Right ventricle myocardium superior (tissue), 1 donor: ENCODE measurements around the gene TCIRG1. TPM values are rescaled to one million over a fixed set of nuclear protein-coding genes. Genes with fewer than 3 reads are reported as not detected.
A peak's percentile ranks its signal among the peaks of the same experiment; 100 is the strongest.

Experiments
- ATAC-seq: fragments of 200-7000 bp; cut with Tn5 transposase; one replicate; pipeline ENCODE4 v1.9.1; 2020; ENCODE audit warnings: mild to moderate bottlenecking; ENCODE audit not compliant: poor library complexity
- DNase-seq: peaks from one replicate; pipeline ENCODE4 v3.0.0-alpha.2; 2020
- intact Hi-C: fragments of 100-400 bp; cut with DNase I; formaldehyde crosslinking; loops from one replicate; pipeline ENCODE4 v1.11.2; 2022
- total RNA-seq: library from RNA; stranded (reverse); fragmentation: NEBNext Ultra II Directional; extraction: Animal tissue kit (Norgen Biotek cat#: 25700); gene quantifications from one replicate; pipeline ENCODE4 v1.2.1, GENCODE V29; 2021
- donor health status: DM: no; HTN: yes; CAD: no; lungs with severe emphysema.

The TCIRG1 gene
- total RNA-seq, 1 donor from 2014 or later = 22.3 TPM

- intact Hi-C loops = no loop called here
- DNase-seq (no peak), ATAC-seq (no peak)
Measured at GRCh38 chr11:68043349-68044144, 4.7 kb downstream of the TCIRG1 start.

GRCh38 chr11:68044145-68044813 lies 5.5 kb downstream of the TCIRG1 start:
- DNase-seq (no peak), ATAC-seq (no peak)
- intact Hi-C loops = no loop called here

DNA sequence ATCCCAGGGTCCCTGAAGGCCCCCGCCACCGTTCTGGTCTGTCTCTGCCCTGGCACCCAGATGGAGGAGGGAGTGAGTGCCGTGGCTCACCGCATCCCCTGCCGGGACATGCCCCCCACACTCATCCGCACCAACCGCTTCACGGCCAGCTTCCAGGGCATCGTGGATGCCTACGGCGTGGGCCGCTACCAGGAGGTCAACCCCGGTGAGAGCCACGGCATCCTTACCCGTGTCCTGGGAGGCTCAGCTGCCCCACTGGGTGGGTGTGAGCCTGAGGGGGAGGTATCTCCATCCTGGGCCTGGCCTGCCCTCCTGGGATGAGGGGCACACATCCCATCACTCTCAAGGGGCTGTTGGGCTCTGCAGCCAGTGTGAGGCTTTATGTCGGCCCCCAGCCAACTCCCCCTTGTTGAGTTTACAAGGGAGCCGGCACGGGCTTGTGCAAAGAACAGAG lies 6.1 kb downstream of the TCIRG1 start:
- ATAC-seq (no peak), DNase-seq (no peak)
- intact Hi-C loops = no loop called here

GRCh38 chr11:68047437-68048290 lies 8.8 kb downstream of the TCIRG1 start:
- no peak for ATAC-seq
- intact Hi-C loops = no loop called here
- no peak for DNase-seq

DNA sequence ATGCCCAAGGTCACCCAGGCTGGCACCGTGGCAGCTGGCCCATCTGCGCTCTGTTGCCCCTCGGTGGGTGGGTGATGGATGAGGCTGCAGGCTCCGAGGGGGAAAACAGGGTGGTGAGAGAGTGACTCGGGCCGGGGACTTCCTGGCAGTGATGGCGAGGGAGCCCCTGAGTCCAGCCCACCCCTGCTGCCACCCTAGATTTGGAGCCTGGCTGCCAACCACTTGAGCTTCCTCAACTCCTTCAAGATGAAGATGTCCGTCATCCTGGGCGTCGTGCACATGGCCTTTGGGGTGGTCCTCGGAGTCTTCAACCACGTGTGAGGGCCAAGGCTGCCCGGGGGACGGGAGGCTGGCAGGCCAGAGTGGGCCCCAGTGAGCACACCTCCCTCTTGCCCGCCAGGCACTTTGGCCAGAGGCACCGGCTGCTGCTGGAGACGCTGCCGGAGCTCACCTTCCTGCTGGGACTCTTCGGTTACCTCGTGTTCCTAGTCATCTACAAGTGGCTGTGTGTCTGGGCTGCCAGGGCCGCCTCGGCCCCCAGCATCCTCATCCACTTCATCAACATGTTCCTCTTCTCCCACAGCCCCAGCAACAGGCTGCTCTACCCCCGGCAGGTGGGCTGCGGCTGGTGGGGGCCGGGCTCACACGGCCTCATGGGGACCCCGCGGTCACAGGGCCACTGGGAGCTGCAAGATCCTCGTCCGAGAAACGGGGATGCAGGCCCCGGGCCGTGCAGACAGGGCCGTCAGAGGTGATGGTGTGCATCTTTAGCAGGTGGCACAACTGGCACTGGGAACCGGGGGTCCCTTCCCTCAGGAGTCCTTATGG lies 10.1 kb downstream of the TCIRG1 start:
- DNase-seq (no peak), ATAC-seq (no peak)
- intact Hi-C loops = no loop called here

DNA sequence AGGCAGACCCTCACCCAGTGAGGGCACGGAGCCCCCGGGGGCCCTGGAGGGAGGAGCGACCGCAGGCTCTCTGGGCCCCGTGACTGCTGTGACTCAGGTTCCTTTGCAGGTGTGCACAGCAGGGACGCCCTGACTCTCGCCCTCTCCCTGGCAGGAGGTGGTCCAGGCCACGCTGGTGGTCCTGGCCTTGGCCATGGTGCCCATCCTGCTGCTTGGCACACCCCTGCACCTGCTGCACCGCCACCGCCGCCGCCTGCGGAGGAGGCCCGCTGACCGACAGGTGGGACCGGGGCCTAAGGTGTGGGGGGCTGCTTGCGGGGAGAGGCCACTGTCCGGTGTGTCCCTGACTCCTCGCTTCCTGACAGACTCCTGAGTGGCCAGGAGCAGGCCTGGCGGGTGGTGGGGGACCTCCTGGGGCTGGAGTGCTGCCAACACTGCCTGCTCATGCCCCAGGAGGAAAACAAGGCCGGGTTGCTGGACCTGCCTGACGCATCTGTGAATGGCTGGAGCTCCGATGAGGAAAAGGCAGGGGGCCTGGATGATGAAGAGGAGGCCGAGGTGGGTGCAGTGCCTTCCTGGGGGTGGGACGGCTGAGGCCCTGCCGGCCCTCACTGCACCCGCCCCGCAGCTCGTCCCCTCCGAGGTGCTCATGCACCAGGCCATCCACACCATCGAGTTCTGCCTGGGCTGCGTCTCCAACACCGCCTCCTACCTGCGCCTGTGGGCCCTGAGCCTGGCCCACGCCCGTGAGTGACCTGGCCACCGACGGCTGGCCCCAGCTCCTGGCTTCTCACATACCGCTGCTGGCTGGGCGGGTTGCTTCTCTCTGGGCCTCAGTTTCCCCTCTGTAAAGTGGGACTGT lies 10.9 kb downstream of the TCIRG1 start:
- intact Hi-C loops = no loop called here
- no peak for DNase-seq
- ATAC-seq = no peak

- DNase-seq (no peak), ATAC-seq (no peak)
Measured at GRCh38 chr11:68050371-68050841, 11.6 kb downstream of the TCIRG1 start.

DNA sequence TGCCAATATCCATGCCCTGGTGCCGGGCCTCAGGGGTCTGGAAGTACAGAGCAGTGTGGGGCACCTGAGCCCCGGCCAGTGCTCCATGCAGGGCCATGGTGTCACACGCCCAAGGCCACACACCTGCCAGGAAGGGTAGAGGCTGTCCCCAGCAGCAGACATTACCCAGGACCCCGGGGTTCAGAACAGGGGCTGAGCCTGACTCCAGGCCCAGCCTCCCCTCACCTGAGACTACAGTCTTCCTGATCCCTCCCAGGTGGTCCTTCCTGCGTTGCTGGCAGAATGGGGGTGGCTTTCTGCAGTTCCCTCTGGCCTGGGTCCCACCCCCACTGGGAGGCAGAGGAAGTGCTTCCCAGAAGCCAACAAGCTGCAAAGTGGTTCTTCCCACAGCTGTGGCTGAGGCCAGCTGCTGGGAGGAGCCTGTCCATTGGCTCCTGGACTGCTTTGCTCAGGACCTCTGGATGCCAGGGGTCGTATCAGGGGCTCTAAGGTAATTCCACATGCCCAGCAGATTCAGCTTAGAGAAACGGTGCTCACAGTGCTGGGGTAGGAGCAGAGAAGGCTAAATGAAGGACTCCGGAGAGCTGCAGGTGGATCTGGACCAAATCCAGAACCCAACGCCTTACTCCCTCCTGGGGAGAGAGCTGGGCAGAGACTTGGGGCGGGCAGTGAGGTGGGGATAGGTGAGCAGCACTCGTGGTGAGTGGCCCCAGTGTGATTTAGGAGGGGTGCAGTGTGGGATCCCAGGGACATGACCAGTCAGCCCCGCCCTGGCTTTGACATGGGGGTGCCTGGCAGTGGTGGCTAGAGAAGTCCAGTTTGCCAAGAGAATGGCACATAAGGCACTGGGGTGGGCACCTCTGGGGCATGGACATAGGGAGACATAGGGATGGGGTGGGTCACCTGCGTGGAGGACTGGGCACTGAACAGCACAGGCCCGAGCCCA lies 12.6 kb downstream of the TCIRG1 start:
- intact Hi-C loops = no loop called here
- DNase-seq (no peak), ATAC-seq (peak; percentile 10)

More at GRCh38 chr11:68050371-68050841, 11.6 kb downstream of the TCIRG1 start:
- intact Hi-C loops = no loop called here

GRCh38 chr11:68052137-68052873 lies 13.5 kb downstream of the TCIRG1 start:
- ATAC-seq = no peak

DNA sequence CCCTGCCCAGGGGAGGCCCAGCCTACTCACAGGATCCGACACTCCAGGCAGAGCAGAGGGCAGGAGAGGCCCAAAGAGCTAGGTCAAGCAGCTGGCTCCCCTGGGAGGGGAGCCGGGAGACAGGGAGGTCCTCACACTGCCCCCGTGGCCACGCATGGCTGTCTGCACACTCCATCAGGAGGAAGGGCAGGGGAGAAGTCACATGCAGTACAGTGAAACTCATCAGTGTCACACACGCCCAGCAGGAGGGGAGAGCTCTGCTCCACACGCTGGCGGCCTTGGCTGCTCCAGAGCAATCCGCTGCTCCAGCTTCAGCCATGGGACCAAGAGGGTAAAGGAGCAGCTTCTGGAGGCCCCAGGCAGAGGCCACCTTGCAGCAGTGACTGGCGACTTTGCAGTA lies 14.3 kb downstream of the TCIRG1 start:
- intact Hi-C loops = no loop called here
- peak; percentile 18 for ATAC-seq
- no peak for DNase-seq

More at GRCh38 chr11:68052137-68052873, 13.5 kb downstream of the TCIRG1 start:
- no peak for DNase-seq
- intact Hi-C loops = no loop called here

DNA sequence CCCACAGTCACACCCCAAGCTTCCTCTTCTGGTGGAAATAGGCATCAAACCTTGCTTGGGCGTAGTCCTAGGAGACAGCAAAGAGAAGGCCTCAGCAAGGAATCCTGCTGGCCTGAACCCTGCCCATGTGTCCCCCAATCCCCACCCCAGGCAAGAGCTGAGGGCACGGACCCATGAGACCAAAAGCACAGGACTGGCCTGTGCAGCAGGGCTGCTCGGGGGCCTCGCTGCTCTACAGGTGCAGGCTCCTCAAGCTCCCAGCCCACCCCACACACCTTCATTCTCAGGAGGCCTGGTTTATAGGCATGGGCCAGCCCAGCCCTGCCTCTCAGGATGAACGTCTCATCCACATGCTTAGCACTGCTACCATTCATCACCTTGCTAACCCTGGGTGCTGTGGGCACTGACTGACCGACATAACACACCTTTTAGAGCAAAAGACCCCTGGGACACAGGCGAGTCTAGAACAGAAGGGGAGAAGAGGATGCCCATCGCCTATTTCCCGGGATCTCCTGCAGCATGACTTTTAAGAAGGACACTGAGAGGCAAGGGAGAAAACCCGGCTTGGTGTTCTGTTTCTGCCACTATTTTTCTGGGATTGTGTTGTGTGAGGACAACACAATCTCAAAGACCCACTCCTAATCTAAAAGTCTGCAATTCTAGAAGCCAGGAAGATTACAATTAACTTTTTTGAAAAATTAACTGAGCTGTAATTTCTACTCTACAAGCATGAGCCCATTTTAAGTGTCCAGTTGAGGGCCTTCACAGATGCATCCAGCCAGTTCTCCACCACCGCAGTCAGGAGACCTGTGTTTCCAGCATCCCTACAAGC lies 15.4 kb downstream of the TCIRG1 start:
- intact Hi-C loops = no loop called here
- no peak for DNase-seq
- no peak for ATAC-seq

GRCh38 chr11:68056317-68057285 lies 17.8 kb downstream of the TCIRG1 start:
- intact Hi-C loops = no loop called here
- no peak for ATAC-seq
- DNase-seq = no peak

GRCh38 chr11:68057807-68058206 lies 19.0 kb downstream of the TCIRG1 start:
- ATAC-seq (no peak), DNase-seq (no peak)
- intact Hi-C loops = no loop called here

DNA sequence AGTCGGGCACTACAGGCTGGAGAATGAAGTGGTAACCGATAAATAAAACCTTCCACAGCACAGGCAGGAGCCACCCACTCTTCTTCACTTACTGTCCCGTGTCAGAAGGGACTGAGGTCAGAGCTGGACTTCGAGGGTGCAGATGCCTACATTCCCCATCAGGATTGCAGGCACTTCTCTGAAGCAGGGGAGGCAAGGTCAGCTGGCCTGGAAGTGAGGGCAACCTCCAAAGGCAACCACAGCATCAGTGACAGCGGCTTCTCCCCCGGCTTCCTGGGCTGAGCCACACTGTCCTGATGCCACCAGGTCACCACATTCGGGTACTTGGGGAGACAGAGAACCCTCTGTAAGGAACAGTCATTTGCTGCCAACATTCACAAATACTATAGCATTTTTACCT lies 22.7 kb downstream of the TCIRG1 start:
- intact Hi-C loops = no loop called here
- DNase-seq (no peak), ATAC-seq (no peak)
